OCI-LY1 (cell line): ENCODE measurements around the gene RPL7L1.

Experiments used
- CTCF ChIP-seq: fragments of 200-600 bp; sonication (generic), shearing (Covaris generic); IDR thresholded peaks from 2 replicates; pipeline ENCODE4 v1.5.1; 2017; ENCODE audit warnings: mild to moderate bottlenecking, antibody characterized with exemption, low read length, moderate library complexity, mixed read lengths
- EZH2 ChIP-seq: fragments of 200-600 bp; sonication (generic), shearing (Covaris generic); IDR thresholded peaks from 2 replicates; pipeline ENCODE4 v1.8.0; 2017; ENCODE audit warnings: borderline replicate concordance, mixed run types, mild to moderate bottlenecking, antibody characterized with exemption, low read length, moderate library complexity, mixed read lengths

DNA sequence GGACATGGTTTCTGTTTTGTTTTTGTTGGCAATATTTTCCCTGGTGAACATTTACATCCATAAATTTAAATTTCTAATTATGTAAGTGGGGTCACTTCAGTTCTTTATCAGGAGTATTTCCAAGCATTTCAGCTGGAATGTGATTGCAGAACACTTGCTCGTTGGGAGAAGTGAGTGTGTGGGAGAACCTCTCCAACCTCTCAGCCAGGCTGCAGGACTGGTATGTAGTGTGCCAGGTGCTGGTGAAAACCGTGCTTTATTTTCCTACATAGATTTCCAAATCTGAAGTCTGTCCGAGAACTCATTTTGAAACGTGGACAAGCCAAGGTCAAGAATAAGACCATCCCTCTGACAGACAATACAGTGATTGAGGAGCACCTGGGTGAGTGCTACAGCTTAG, 6.3 kb downstream of the RPL7L1 start:
- TF ChIP-seq CTCF (no peak), EZH2 (no peak)
